GM15510 (cell line): ENCODE data around the gene NPHP1.

ENCODE experiments used
- POLR2A ChIP-seq: IDR thresholded peaks from 3 replicates; pipeline ENCODE4 v1.6.1; 2011; ENCODE audit warnings: borderline replicate concordance; ENCODE audit not compliant: insufficient read length; ENCODE audit errors: extremely low read depth

NPHP1 gene

GRCh38 chr2:110172506-110172905 lies 32.3 kb downstream of the NPHP1 start:
- no peak for TF ChIP-seq POLR2A

- TF ChIP-seq POLR2A, result no peak
Observed at GRCh38 chr2:110170102-110170501, 34.7 kb downstream of the NPHP1 start.

GRCh38 chr2:110167326-110168000 lies 37.4 kb downstream of the NPHP1 start:
- TF ChIP-seq POLR2A, result no peak

- TF ChIP-seq POLR2A, result no peak
Observed at GRCh38 chr2:110166266-110166665, 38.5 kb downstream of the NPHP1 start.

- no peak for TF ChIP-seq POLR2A
Observed at GRCh38 chr2:110157153-110157793, 47.5 kb downstream of the NPHP1 start.

GRCh38 chr2:110153416-110153815 lies 51.4 kb downstream of the NPHP1 start:
- TF ChIP-seq POLR2A, result no peak

GRCh38 chr2:110152943-110153342 lies 51.9 kb downstream of the NPHP1 start:
- TF ChIP-seq POLR2A, result no peak

- TF ChIP-seq POLR2A, result no peak
Observed at GRCh38 chr2:110149330-110150220, 55.2 kb downstream of the NPHP1 start.

- no peak for TF ChIP-seq POLR2A
Observed at GRCh38 chr2:110146945-110147332, 57.9 kb downstream of the NPHP1 start.

- TF ChIP-seq POLR2A, result no peak
Observed at GRCh38 chr2:110146183-110146944, 58.4 kb downstream of the NPHP1 start.

- no peak for TF ChIP-seq POLR2A
Observed at GRCh38 chr2:110143982-110144381, 60.8 kb downstream of the NPHP1 start.

- TF ChIP-seq POLR2A, result no peak
Observed at GRCh38 chr2:110140401-110140800, 64.4 kb downstream of the NPHP1 start.

GRCh38 chr2:110134025-110134424 lies 70.8 kb downstream of the NPHP1 start:
- no peak for TF ChIP-seq POLR2A

GRCh38 chr2:110131166-110131565 lies 73.6 kb downstream of the NPHP1 start:
- no peak for TF ChIP-seq POLR2A

GRCh38 chr2:110130757-110131156 lies 74.1 kb downstream of the NPHP1 start:
- TF ChIP-seq POLR2A, result no peak

- TF ChIP-seq POLR2A, result no peak
Observed at GRCh38 chr2:110126906-110127305, 77.9 kb downstream of the NPHP1 start.
